K562 (cell line): ENCODE results near the gene SLC26A11. TPM values are rescaled to one million over a fixed set of nuclear protein-coding genes. Genes with fewer than 3 reads are reported as not detected.

ENCODE experiments used
- BRD4 ChIP-seq: fragments of 200-600 bp; sonication (generic); IDR thresholded peaks from 2 replicates; pipeline ENCODE4 v1.6.1; 2017; ENCODE audit warnings: inconsistent platforms
- BRD9 ChIP-seq: fragments of 450-650 bp; IDR thresholded peaks from 2 replicates; pipeline ENCODE4 v1.6.1; 2018; ENCODE audit warnings: low read depth; ENCODE audit not compliant: partially characterized antibody
- FOXA3 ChIP-seq, 2 experiments: fragments of 450-650 bp in 1 of 2; sonication (generic) in 1 of 2; formaldehyde crosslinking; IDR thresholded peaks in 1 of 2; conservative IDR thresholded peaks in 1 of 2; 2 replicates each; pipeline versions ENCODE4 v1.4.0 to v1.8.0; 2020 to 2022; ENCODE audit warnings: mild to moderate bottlenecking in 2 of 2, missing genetic modification reagents in 1 of 2
- GABPB2 ChIP-seq: fragments of 250-450 bp; sonication (Bioruptor Pico); conservative IDR thresholded peaks from 2 replicates; pipeline ENCODE4 v1.5.1; 2021; ENCODE audit warnings: mild to moderate bottlenecking
- HDAC1 ChIP-seq, 2 experiments: fragments of 450-650 bp; IDR thresholded peaks; 2 replicates each; pipeline ENCODE4 v1.6.1; 2016 to 2017; ENCODE audit warnings: inconsistent platforms in 1 of 2, mild to moderate bottlenecking in 1 of 2, moderate library complexity in 1 of 2
- MTA3 ChIP-seq: fragments of 450-650 bp; formaldehyde crosslinking; IDR thresholded peaks from 2 replicates; pipeline ENCODE4 v1.6.1; 2017; ENCODE audit warnings: mild to moderate bottlenecking, borderline replicate concordance
- NR2C2 ChIP-seq, 2 experiments: fragments of 200-800 bp in 1 of 2; sonication (Bioruptor generic) in 1 of 2; sonication (generic) in 1 of 2; formaldehyde crosslinking in 1 of 2; IDR thresholded peaks; 2 replicates each; pipeline versions ENCODE4 v1.6.1 to v1.8.0; 2016 to 2022; ENCODE audit warnings: mild to moderate bottlenecking in 1 of 2, missing compliant biosample characterization in 1 of 2, missing genetic modification characterization in 1 of 2, missing genetic modification reagents in 1 of 2
- RBM25 ChIP-seq: fragments of 200-400 bp; formaldehyde crosslinking; IDR thresholded peaks from 2 replicates; pipeline ENCODE4 v1.6.1; 2018; ENCODE audit warnings: low read length, low read depth, moderate library complexity; ENCODE audit not compliant: severe bottlenecking
- RNF219 ChIP-seq: fragments of 250-450 bp; sonication (Bioruptor Pico); IDR thresholded peaks from 2 replicates; pipeline ENCODE4 v1.5.0; 2022; ENCODE audit warnings: mild to moderate bottlenecking
- SIRT6 ChIP-seq: IDR thresholded peaks from one replicate; pipeline ENCODE4 v1.6.1; 2012; ENCODE audit warnings: low read depth, mild to moderate bottlenecking, control low read depth, inconsistent platforms, low read length, moderate library complexity
- STAG1 ChIP-seq: sonication (generic); formaldehyde crosslinking; IDR thresholded peaks from 2 replicates; pipeline ENCODE4 v1.5.0; 2020; ENCODE audit warnings: missing genetic modification reagents, borderline replicate concordance
- TSC22D4 ChIP-seq: fragments of 450-650 bp; IDR thresholded peaks from 2 replicates; pipeline ENCODE4 v1.6.1; 2016; ENCODE audit warnings: missing genetic modification characterization, missing biosample characterization, control low read depth
- ZBTB1 ChIP-seq: sonication (generic); formaldehyde crosslinking; IDR thresholded peaks from 2 replicates; pipeline ENCODE4 v1.8.1; 2023; ENCODE audit warnings: missing genetic modification reagents, low read depth, mild to moderate bottlenecking, borderline replicate concordance
- ZNF121 ChIP-seq: sonication (generic); formaldehyde crosslinking; conservative IDR thresholded peaks from 2 replicates; pipeline ENCODE4 v1.8.0; 2022; ENCODE audit warnings: missing genetic modification reagents
- ZNF384 ChIP-seq: IDR thresholded peaks from 2 replicates; pipeline ENCODE4 v1.6.1; 2012; ENCODE audit warnings: low read depth, low read length, improper control_type of control experiment
- polyA plus RNA-seq, 8 experiments: library from polyadenylated mRNA; depleted of rRNA in 4 of 8; stranded (reverse) in 5 of 8; unstranded in 3 of 8; fragments of >200 nt; fragmentation: Nextera tagmentation in 2 of 8; fragmentation: Illumina TruSeq in 1 of 8; extraction: Ambion mirVana in 2 of 8; extraction: Trizol in 1 of 8; gene quantifications; 2 replicates each; pipeline versions ENCODE4 v1.2.1 to v1.2.3, GENCODE V29; 2011 to 2014; ENCODE audit warnings: inconsistent platforms in 1 of 8, missing spikeins in 1 of 8
- total RNA-seq, 7 experiments: library from RNA; depleted of rRNA in 6 of 7; stranded (reverse); fragments of >200 nt in 6 of 7; fragmentation: Illumina TruSeq in 2 of 7; extraction: Trizol in 2 of 7; gene quantifications; 2 replicates each; pipeline versions ENCODE4 v1.2.1 to v1.2.3, GENCODE V29; 2011 to 2021; ENCODE audit warnings: low replicate concordance in 1 of 7
- TF ChIP-seq, protein P1 (sequence below): fragments of 450-650 bp; IDR thresholded peaks from 2 replicates; pipeline ENCODE4 v1.6.1; 2016; ENCODE audit warnings: mild to moderate bottlenecking
- TF ChIP-seq, protein P2 (sequence below): sonication (generic); formaldehyde crosslinking; IDR thresholded peaks from 2 replicates; pipeline ENCODE4 v1.8.0; 2022; ENCODE audit warnings: mild to moderate bottlenecking, missing genetic modification reagents

The SLC26A11 gene
- total and polyA plus RNA-seq, 9 of the 15 experiments (the other 6 are each of a cell fraction or from before 2014, with no cell fraction given), result 0.06 to 3.1 (median 1.2) TPM; not detected in 1

DNA sequence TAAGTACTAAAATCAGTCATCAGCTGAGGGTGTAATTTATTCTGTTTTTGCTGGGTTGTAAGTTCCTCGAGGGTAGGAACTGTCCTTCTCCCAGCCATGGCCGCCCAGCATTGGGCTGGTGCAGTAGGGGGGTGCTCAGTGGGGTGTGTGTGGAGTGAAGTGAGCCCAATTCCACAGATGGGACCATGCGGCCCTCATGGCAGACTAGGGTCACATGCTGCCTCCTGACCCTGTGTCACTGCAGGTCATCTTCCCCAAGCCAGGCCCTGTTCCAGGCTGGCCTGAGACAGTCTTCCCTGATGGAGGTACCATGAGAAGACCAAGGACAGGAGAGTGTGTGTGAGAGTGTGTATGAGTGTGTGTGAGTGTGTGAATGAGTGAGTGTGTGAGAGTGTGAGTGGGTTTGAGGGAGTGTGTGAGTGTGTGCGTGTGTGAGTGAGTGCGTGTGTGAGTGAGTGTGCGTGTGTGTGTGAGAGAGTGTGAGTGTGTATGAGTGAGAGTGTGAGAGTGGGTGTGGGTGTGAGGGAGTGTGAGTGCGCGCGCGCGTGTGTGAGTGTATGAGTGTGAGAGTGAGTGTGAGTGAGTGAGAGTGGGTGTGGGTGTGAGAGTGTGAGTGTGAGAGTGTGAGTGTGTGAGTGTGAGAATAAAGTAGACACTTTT is 3.7 kb downstream of the SLC26A11 start (continued):
- no peak for TF ChIP-seq TSC22D4 (tag)
- TF ChIP-seq FOXA3 (CRISPR knock-in tag; conservative IDR thresholded peaks at IDR 0.05 in 1 of 2, IDR thresholded peaks at IDR 0.05 in 1 of 2), result no peak
- TF ChIP-seq STAG1 (CRISPR knock-in tag), result no peak
- no peak for TF ChIP-seq ZBTB1 (CRISPR knock-in tag)
- TF ChIP-seq MTA3, result no peak
- TF ChIP-seq, protein P1, sequence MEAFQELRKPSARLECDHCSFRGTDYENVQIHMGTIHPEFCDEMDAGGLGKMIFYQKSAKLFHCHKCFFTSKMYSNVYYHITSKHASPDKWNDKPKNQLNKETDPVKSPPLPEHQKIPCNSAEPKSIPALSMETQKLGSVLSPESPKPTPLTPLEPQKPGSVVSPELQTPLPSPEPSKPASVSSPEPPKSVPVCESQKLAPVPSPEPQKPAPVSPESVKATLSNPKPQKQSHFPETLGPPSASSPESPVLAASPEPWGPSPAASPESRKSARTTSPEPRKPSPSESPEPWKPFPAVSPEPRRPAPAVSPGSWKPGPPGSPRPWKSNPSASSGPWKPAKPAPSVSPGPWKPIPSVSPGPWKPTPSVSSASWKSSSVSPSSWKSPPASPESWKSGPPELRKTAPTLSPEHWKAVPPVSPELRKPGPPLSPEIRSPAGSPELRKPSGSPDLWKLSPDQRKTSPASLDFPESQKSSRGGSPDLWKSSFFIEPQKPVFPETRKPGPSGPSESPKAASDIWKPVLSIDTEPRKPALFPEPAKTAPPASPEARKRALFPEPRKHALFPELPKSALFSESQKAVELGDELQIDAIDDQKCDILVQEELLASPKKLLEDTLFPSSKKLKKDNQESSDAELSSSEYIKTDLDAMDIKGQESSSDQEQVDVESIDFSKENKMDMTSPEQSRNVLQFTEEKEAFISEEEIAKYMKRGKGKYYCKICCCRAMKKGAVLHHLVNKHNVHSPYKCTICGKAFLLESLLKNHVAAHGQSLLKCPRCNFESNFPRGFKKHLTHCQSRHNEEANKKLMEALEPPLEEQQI, result no peak
- TF ChIP-seq RBM25, result no peak
- TF ChIP-seq BRD9, result no peak
- peak in 1 of 2 experiments; percentile 65; a peak in 1 of 4 replicates for TF ChIP-seq HDAC1 (IDR thresholded peaks at IDR 0.05)
- TF ChIP-seq GABPB2, result no peak
- TF ChIP-seq, protein P2, sequence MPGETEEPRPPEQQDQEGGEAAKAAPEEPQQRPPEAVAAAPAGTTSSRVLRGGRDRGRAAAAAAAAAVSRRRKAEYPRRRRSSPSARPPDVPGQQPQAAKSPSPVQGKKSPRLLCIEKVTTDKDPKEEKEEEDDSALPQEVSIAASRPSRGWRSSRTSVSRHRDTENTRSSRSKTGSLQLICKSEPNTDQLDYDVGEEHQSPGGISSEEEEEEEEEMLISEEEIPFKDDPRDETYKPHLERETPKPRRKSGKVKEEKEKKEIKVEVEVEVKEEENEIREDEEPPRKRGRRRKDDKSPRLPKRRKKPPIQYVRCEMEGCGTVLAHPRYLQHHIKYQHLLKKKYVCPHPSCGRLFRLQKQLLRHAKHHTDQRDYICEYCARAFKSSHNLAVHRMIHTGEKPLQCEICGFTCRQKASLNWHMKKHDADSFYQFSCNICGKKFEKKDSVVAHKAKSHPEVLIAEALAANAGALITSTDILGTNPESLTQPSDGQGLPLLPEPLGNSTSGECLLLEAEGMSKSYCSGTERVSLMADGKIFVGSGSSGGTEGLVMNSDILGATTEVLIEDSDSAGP (CRISPR knock-in tag), result no peak
- TF ChIP-seq ZNF121 (CRISPR knock-in tag), result no peak
- TF ChIP-seq RNF219, result no peak
- no peak for TF ChIP-seq BRD4
- no peak for TF ChIP-seq SIRT6
- peak; percentile 28; the same call in 1 of the 2 replicates for TF ChIP-seq NR2C2 (CRISPR knock-in tag; IDR thresholded peaks at IDR 0.05)
- TF ChIP-seq NR2C2 (tag; IDR thresholded peaks at IDR 0.05), result peak; percentile 17; the same call in 1 of the 2 replicates
- TF ChIP-seq ZNF384, result no peak
